Upper lobe of left lung (tissue), 6 donors: Measurements from ENCODE around the gene ALDH8A1. TPM values are rescaled to one million over a fixed set of nuclear protein-coding genes. Genes with fewer than 3 reads are reported as not detected.

Source experiments
- ATAC-seq, 2 donors: fragments of 200-7000 bp; cut with Tn5 transposase; one replicate each; pipeline ENCODE4 v1.9.1; 2022; ENCODE audit warnings: mild to moderate bottlenecking in 2 of 2, moderate library complexity in 2 of 2; ENCODE audit not compliant: low FRiP score in 2 of 2
- DNase-seq, 2 donors: peaks; one replicate each; pipeline ENCODE4 v3.0.0-alpha.2; 2019 to 2020
- H3K27ac ChIP-seq, 4 donors: fragments of 200-600 bp; sonication (generic); one replicate each; pipeline ENCODE4 v1.5.1; 2016 to 2019
- H3K27me3 ChIP-seq, 4 donors: fragments of 200-600 bp; sonication (generic); one replicate each; pipeline ENCODE4 v1.5.1; 2017 to 2019
- H3K36me3 ChIP-seq, 4 donors: fragments of 200-600 bp; sonication (generic); one replicate each; pipeline ENCODE4 v1.5.1; 2016 to 2019
- H3K4me1 ChIP-seq, 4 donors: fragments of 200-600 bp; sonication (generic); one replicate each; pipeline ENCODE4 v1.5.1; 2018 to 2019
- H3K4me3 ChIP-seq, 4 donors: fragments of 200-600 bp; sonication (generic); one replicate each; pipeline ENCODE4 v1.5.1; 2017 to 2019; ENCODE audit warnings: mild to moderate bottlenecking in 2 of 4, moderate library complexity in 1 of 4
- H3K9me3 ChIP-seq, 4 donors: fragments of 200-600 bp; sonication (generic); one replicate each; pipeline ENCODE4 v1.5.1; 2018 to 2019
- CTCF ChIP-seq, 6 experiments: fragments of 450-650 bp in 4 of 6; fragments of 200-600 bp in 2 of 6; sonication (generic) in 2 of 6; IDR thresholded peaks; one replicate each; pipeline ENCODE4 v1.5.1; 2016 to 2019; ENCODE audit warnings: antibody characterized with exemption in 6 of 6
- EP300 ChIP-seq, 4 donors: sonication (generic); formaldehyde crosslinking; IDR thresholded peaks; one replicate each; pipeline ENCODE4 v1.5.1; 2017; ENCODE audit warnings: antibody characterized with exemption in 4 of 4, control low read depth in 2 of 4
- POLR2A ChIP-seq, 4 donors: fragments of 450-650 bp; IDR thresholded peaks; one replicate each; pipeline ENCODE4 v1.5.1; 2016 to 2017; ENCODE audit warnings: antibody characterized with exemption in 4 of 4, mild to moderate bottlenecking in 2 of 4
- POLR2AphosphoS5 ChIP-seq, 2 donors: sonication (generic); formaldehyde crosslinking; IDR thresholded peaks; one replicate each; pipeline ENCODE4 v1.5.1; 2017; ENCODE audit warnings: antibody characterized with exemption in 2 of 2
- WGBS, 2 donors: methylation state at CpG; one replicate each; pipeline ENCODE4 v1.1.5; 2017 to 2018; 5-methylcytosine and 5-hydroxymethylcytosine counted together
- total RNA-seq, 6 donors: library from RNA; depleted of rRNA in 4 of 6; stranded (reverse); fragments of >200 nt in 4 of 6; gene quantifications; one replicate each; pipeline versions ENCODE4 v1.1.0 to v1.2.1, GENCODE V29; 2016 to 2021
- donor health status: DM: no; HTN: no; CAD: no; lungs with moderate emphysema.
- donor health status: DM: no; HTN: yes; CAD: no; lungs with severe emphysema.

The ALDH8A1 gene
- total RNA-seq: 1 to 10 TPM in 1 of 6 donors, under 1 TPM in 3, not detected in 2; 0.23 to 2.7 (median 0.69) TPM

GRCh38 chr6:134949927-134950326 lies at the start of gene ALDH8A1:
Gene ALDH8A1, minus strand, starts transcription at chr6:134950101. Its CDS starts 48 bp downstream, at chr6:134950053.
- Histone ChIP-seq H3K27me3 (no peaks in the 10 kb centered on the region), H3K9me3 (no peaks in the 10 kb centered on the region), H3K4me1 (no peaks in the 10 kb centered on the region), H3K36me3 (no peaks in the 10 kb centered on the region), H3K27ac (no peak within 1 kb of the TSS), H3K4me3 (no peak within 1 kb of the TSS)
- DNase-seq (no peak), ATAC-seq (no peak)
- WGBS, 2 donors: 71 to 79% methylated on average over 4 of the region's 4 CpGs
- TF ChIP-seq EP300 (IDR thresholded peaks at IDR 0.05): no peak
- TF ChIP-seq POLR2AphosphoS5 (IDR thresholded peaks at IDR 0.05): no peak
- no peak for TF ChIP-seq POLR2A (IDR thresholded peaks at IDR 0.05)
- no peak for TF ChIP-seq CTCF (IDR thresholded peaks at IDR 0.05)

- WGBS, 2 donors: 95 to 100% methylated on average over 1 of the region's 1 CpG
- TF ChIP-seq EP300 (IDR thresholded peaks at IDR 0.05): no peak
- TF ChIP-seq POLR2A (IDR thresholded peaks at IDR 0.05): no peak
- no peak for TF ChIP-seq POLR2AphosphoS5 (IDR thresholded peaks at IDR 0.05)
- no peak for TF ChIP-seq CTCF (IDR thresholded peaks at IDR 0.05)
- Histone ChIP-seq H3K9me3 (no peaks in the 10 kb centered on the region), H3K36me3 (peaks cover 0 to 43% (median 5%) of the 10 kb centered on the region in 4 donors), H3K4me3 (no peak overlapping the region), H3K27me3 (no peaks in the 10 kb centered on the region), H3K27ac (no peak overlapping the region), H3K4me1 (no peaks in the 10 kb centered on the region)
- DNase-seq (no peak), ATAC-seq (no peak)
These were observed 49.2 kb upstream of the ALDH8A1 start for GRCh38 chr6:134999107-134999506.

- no peak for DNase-seq
- WGBS, 2 donors: 93 to 95% methylated on average over 9 of the region's 9 CpGs
- ATAC-seq: no peak
- Histone ChIP-seq H3K27ac (no peak overlapping the region), H3K9me3 (no peaks in the 10 kb centered on the region), H3K27me3 (no peaks in the 10 kb centered on the region), H3K4me1 (no peaks in the 10 kb centered on the region), H3K4me3 (no peak overlapping the region), H3K36me3 (peaks cover 0 to 61% (median 5%) of the 10 kb centered on the region in 4 donors)
- TF ChIP-seq POLR2AphosphoS5 (IDR thresholded peaks at IDR 0.05): no peak
- no peak for TF ChIP-seq CTCF (IDR thresholded peaks at IDR 0.05)
- no peak for TF ChIP-seq EP300 (IDR thresholded peaks at IDR 0.05)
- no peak for TF ChIP-seq POLR2A (IDR thresholded peaks at IDR 0.05)
These were observed 47.5 kb upstream of the ALDH8A1 start for GRCh38 chr6:134997133-134997995.

- peaks cover 0 to 71% (median 10%) of the 10 kb centered on the region in 4 donors for H3K36me3 ChIP-seq
- WGBS, 2 donors: 96 to 97% methylated on average over 1 of the region's 1 CpG
- DNase-seq: no peak
- ATAC-seq: no peak
- no peaks in the 10 kb centered on the region for H3K9me3 ChIP-seq
- TF ChIP-seq POLR2AphosphoS5 (IDR thresholded peaks at IDR 0.05) (no peak), CTCF (IDR thresholded peaks at IDR 0.05) (no peak)
- H3K4me3 ChIP-seq: no peak overlapping the region
- no peak overlapping the region for H3K27ac ChIP-seq
- H3K27me3 ChIP-seq: no peaks in the 10 kb centered on the region
- H3K4me1 ChIP-seq: no peaks in the 10 kb centered on the region
These were observed 45.6 kb upstream of the ALDH8A1 start for GRCh38 chr6:134995536-134995935.

- no peak for TF ChIP-seq POLR2A (IDR thresholded peaks at IDR 0.05)
- DNase-seq: no peak
- H3K27me3 ChIP-seq: no peaks in the 10 kb centered on the region
- H3K9me3 ChIP-seq: no peaks in the 10 kb centered on the region
- H3K27ac ChIP-seq: no peak overlapping the region
- ATAC-seq: no peak
- no peak overlapping the region for H3K4me3 ChIP-seq
- no peaks in the 10 kb centered on the region for H3K4me1 ChIP-seq
- peaks cover 0 to 70% (median 10%) of the 10 kb centered on the region in 4 donors for H3K36me3 ChIP-seq
These were observed 44.5 kb upstream of the ALDH8A1 start for GRCh38 chr6:134994431-134994830.
